Right kidney (tissue), 1 donor: ENCODE measurements around the gene ZNF365.
A peak's percentile ranks its signal among the peaks of the same experiment; 100 is the strongest.

Source experiments
- DNase-seq: peaks from one replicate; pipeline ENCODE4 v3.0.0-alpha.2; 2016

ZNF365 gene

DNA sequence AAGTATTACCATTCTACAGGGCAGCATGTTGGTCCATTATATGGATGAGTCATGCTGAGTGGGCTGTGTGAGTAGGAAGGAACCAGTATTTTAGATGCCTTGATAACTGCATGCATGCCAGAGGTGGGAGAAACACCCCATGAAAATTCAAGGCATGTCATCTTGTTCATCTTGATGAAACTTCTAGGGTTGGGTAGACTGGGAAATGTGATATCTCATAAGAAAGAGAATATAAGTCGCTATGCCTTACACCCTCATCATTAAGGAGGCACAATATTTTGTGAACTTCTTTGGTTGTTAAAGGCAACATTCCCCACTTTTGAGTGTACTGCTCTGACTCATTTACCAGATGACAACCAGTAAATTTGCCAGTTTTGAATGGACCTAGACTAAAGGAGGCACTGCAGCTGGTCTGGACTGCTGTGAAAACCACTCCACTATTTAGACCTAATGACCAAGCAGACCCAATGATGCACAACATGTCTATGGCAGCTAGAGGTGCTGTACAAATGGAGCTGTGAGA, 48.0 kb downstream of the ZNF365 start:
- DNase-seq = no peak

DNA sequence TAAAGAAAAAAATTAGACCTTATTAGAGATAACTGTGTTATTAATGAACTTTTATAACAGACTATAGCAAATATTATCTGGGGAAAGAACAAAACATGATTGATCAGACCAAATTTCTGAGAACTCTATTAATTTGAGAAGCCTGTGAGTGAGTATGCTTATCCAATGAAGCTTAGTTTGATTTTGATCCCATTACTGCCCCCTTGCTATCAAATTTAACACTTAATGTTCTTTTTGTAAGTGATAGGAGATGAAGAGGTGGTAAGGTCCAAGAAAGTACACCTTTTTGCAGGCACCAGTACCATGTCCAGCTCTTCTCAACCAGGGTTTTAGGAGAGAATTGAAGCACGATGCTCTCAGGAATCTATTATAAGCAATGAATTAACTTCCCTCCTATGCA, 49.9 kb downstream of the ZNF365 start:
- DNase-seq = no peak

DNA sequence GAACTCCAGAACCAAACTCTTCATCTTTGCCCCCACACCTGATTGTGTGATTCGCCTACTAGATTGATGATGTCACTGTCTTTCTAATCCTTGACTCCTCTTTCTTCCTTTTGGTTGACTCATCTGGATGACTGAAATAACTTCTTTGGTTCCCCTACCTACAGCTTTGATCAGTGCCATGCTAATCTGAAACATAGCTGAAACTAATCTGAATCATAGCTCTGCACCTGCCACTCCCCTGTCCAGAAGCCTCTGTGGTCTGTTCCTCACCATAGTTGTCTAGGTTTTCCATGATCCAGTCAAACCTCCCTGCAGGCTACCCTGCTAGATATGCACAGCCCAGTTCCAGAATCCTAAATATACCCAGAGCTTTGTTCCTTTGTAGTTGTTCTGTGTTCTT, 51.9 kb downstream of the ZNF365 start:
- DNase-seq = no peak

- no peak for DNase-seq
Observed at GRCh38 chr10:62426600-62426999, 52.4 kb downstream of the ZNF365 start.

- DNase-seq = no peak
Observed at GRCh38 chr10:62430881-62431280, 56.7 kb downstream of the ZNF365 start.

- no peak for DNase-seq
Observed at GRCh38 chr10:62433181-62433692, 59.1 kb downstream of the ZNF365 start.

GRCh38 chr10:62433901-62434300, 59.7 kb downstream of the ZNF365 start:
- no peak for DNase-seq

GRCh38 chr10:62437696-62438095, 63.5 kb downstream of the ZNF365 start:
- peak; percentile 35 for DNase-seq

GRCh38 chr10:62442006-62442405, 67.8 kb downstream of the ZNF365 start:
- DNase-seq = no peak

DNA sequence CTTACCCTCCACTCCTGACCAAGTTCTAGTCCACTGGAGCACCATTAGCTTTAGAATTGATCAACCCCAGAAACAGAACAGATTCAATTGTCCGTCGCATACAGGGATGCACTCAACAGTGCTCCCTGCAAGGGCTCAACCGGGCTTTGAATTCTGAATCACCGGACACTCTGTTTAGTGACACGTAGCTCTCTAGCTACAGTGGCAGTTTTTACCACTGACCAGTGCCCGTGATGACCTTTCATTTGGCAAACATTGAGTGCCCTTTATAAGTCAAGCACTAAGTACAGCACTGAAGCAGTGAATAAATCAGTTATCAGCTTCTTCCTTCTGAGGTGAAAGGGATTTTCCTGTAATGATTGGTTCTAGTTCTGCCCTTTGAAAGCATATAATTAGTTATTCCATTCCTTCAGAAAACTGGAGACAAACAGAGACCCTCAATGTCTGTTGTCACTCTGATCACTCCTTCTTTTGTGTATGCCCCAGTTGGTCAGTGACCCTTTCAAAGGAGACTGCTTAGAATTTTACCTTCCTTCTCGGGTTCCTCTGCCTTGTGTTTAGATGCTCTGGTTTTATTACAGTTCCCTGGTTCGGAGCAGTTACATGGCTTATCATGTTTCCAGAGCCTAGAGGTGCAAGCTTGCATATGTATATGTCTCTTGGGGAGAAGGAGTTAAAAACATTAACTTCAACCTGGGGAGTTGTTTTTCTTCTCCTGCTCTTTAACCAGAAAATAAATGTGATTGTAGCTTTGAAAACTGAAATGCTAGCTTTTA, 68.9 kb downstream of the ZNF365 start:
- no peak for DNase-seq

DNA sequence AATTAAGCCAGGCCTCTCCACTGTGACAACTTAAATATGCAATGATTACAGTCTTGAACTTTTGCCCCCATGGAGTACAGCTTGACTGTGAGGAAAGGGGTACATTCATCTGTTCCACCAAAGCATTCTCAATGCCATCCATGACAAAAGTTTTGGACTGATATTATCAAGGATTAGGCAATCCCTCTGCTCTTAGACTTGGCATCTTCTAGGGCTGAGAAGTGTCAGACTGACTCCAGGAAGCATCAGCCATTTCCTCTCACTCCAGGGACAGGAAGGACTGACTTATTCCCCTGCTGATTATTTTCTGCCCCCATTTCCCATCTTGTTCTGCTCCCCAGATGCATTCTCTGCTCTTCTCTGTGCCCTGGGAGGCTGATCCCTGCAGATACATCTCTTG, 69.7 kb downstream of the ZNF365 start:
- DNase-seq = no peak

DNA sequence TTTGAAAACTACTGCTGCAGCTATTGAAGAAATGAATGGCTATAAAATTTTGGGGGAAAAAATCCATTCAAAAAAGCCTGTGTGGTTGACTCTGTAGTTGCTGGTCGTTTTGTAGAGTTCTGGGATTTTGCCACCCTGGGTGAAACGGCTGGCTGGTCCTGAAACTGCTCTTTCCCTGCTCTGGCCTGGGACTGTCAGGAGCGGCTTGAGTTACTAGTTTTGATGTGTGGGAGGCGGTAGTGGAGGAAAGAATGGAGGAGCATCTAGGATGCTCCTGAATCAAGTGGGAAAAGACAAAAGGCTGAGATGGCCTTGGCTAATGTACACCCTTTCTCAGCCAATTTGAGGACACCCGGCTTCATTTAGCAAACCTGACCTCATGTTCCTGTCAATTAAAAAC, 72.5 kb downstream of the ZNF365 start:
- DNase-seq = no peak

DNA sequence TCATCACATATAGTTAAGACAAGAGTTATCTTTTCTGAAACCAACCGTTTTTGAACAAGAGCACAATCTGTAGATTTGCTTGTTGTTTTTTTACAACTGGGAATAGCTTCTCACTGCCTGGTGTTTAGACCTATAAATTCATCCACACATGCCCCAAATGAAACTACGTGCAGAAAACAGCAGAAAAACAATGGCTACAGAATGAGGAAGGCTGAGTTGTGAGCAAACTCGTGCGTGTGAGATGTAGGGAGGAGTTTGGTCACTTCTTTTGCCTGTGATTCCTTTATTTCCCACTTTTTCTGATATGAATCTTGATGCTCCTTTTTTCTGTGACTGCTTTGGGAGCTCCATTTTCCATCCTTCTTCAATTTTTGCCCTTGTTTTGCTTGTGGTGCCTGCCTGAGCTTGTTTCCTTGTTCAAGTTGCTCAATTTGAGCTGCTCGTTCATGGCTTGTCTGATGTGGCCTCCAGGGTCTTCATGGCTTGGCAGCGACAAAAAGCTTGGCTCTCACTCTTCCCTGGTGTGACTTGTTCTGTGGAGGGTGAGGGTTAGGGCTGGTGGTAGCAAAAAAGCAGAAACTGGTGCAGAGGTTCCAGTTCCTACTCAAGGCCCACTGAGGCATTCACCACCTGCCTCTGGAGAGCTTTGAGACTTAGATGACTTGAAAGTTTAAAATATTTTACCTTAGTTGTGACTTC, 76.9 kb downstream of the ZNF365 start:
- no peak for DNase-seq

GRCh38 chr10:62451611-62451975, 77.4 kb downstream of the ZNF365 start:
- DNase-seq = no peak
